Karpas-422 (cell line): Measurements from ENCODE around the gene PARD3B. TPM values are rescaled to one million over a fixed set of nuclear protein-coding genes. Genes with fewer than 3 reads are reported as not detected.

Experiments used
- DNase-seq: peaks from one replicate; pipeline ENCODE4 v3.0.0-alpha.2; 2015
- H2AFZ ChIP-seq: fragments of 200-600 bp; sonication (generic); 2 replicates; pipeline ENCODE4 v1.6.1; 2014; ENCODE audit warnings: antibody characterized with exemption, low read length, mixed read lengths
- H3K27ac ChIP-seq: fragments of 200-600 bp; sonication (generic); 2 replicates; pipeline ENCODE4 v1.5.1; 2014; ENCODE audit warnings: mild to moderate bottlenecking, low read length, moderate library complexity
- H3K27me3 ChIP-seq: fragments of 200-600 bp; sonication (generic); 2 replicates; pipeline ENCODE4 v1.6.1; 2014; ENCODE audit warnings: low read length, mixed read lengths
- H3K36me3 ChIP-seq: fragments of 200-600 bp; sonication (generic); 2 replicates; pipeline ENCODE4 v1.6.1; 2014; ENCODE audit warnings: low read length, mixed read lengths; ENCODE audit not compliant: insufficient read depth
- H3K4me1 ChIP-seq: fragments of 200-600 bp; sonication (generic); 2 replicates; pipeline ENCODE4 v1.6.1; 2014; ENCODE audit warnings: mild to moderate bottlenecking, low read length, mixed read lengths
- H3K4me2 ChIP-seq: fragments of 200-600 bp; sonication (generic); 2 replicates; pipeline ENCODE4 v1.6.1; 2014; ENCODE audit warnings: low read length, low read depth, mild to moderate bottlenecking; ENCODE audit not compliant: poor library complexity, severe bottlenecking
- H3K4me3 ChIP-seq: fragments of 200-600 bp; sonication (generic); 2 replicates; pipeline ENCODE4 v1.5.1; 2014; ENCODE audit warnings: mild to moderate bottlenecking, antibody characterized with exemption, low read length, mixed read lengths
- H3K79me2 ChIP-seq: fragments of 200-600 bp; sonication (generic); 2 replicates; pipeline ENCODE4 v1.6.1; 2014; ENCODE audit warnings: mild to moderate bottlenecking, low read length, mixed read lengths
- H3K9ac ChIP-seq: fragments of 200-600 bp; sonication (generic); 2 replicates; pipeline ENCODE4 v1.6.0; 2014; ENCODE audit warnings: low read length
- H3K9me2 ChIP-seq: fragments of 200-600 bp; sonication (generic), shearing (Covaris generic); replicated peaks from 2 replicates; pipeline ENCODE4 v1.6.0; 2014; ENCODE audit warnings: mild to moderate bottlenecking, low read length, moderate library complexity; ENCODE audit not compliant: insufficient read depth
- H3K9me3 ChIP-seq: fragments of 300-700, 200-600 bp; sonication (generic); 2 replicates; pipeline ENCODE4 v1.6.1; 2014; ENCODE audit warnings: low read length, mixed read lengths
- H4K20me1 ChIP-seq: fragments of 200-600 bp; sonication (generic); 2 replicates; pipeline ENCODE4 v1.6.1; 2014; ENCODE audit warnings: mild to moderate bottlenecking, antibody characterized with exemption, low read length, low read depth; ENCODE audit not compliant: insufficient read depth
- total RNA-seq: library from RNA; depleted of rRNA; stranded (reverse); fragments of >200 nt; shearing (Covaris generic); gene quantifications from 2 replicates; pipeline ENCODE4 v1.2.3, GENCODE V29; 2014; ENCODE audit warnings: low replicate concordance

PARD3B gene
- total RNA-seq, 1 experiment from 2014 or later = not detected

- no peak for DNase-seq
Observed at GRCh38 chr2:205091411-205091810, 546.1 kb downstream of the PARD3B start.

GRCh38 chr2:205094031-205094430 is 548.8 kb downstream of the PARD3B start:
- H2AFZ ChIP-seq = no peak overlapping the region
- H3K4me1 ChIP-seq = no peaks in the 10 kb centered on the region
- H3K9ac ChIP-seq = no peak overlapping the region
- H3K36me3 ChIP-seq = no peaks in the 10 kb centered on the region
- no peak overlapping the region for H3K4me2 ChIP-seq
- H3K9me2 ChIP-seq = no peaks in the 10 kb centered on the region
- no peaks in the 10 kb centered on the region for H3K9me3 ChIP-seq
- no peaks in the 10 kb centered on the region for H3K79me2 ChIP-seq
- H3K27me3 ChIP-seq = no peaks in the 10 kb centered on the region
- no peak overlapping the region for H3K27ac ChIP-seq
- no peak for DNase-seq
- no peak overlapping the region for H3K4me3 ChIP-seq
- no peaks in the 10 kb centered on the region for H4K20me1 ChIP-seq

More at GRCh38 chr2:205091411-205091810, 546.1 kb downstream of the PARD3B start:
- no peaks in the 10 kb centered on the region for H3K4me1 ChIP-seq
- no peaks in the 10 kb centered on the region for H3K79me2 ChIP-seq
- no peak overlapping the region for H3K4me3 ChIP-seq
- H3K4me2 ChIP-seq = no peak overlapping the region
- no peak overlapping the region for H3K27ac ChIP-seq
- H4K20me1 ChIP-seq = no peaks in the 10 kb centered on the region
- H3K27me3 ChIP-seq = no peaks in the 10 kb centered on the region
- no peaks in the 10 kb centered on the region for H3K9me3 ChIP-seq
- H3K9ac ChIP-seq = no peak overlapping the region
- H2AFZ ChIP-seq = no peak overlapping the region
- no peaks in the 10 kb centered on the region for H3K36me3 ChIP-seq
- H3K9me2 ChIP-seq = no peaks in the 10 kb centered on the region

- H4K20me1 ChIP-seq = no peaks in the 10 kb centered on the region
- no peak overlapping the region for H3K4me2 ChIP-seq
- no peaks in the 10 kb centered on the region for H3K9me2 ChIP-seq
- H3K9me3 ChIP-seq = no peaks in the 10 kb centered on the region
- H3K4me1 ChIP-seq = no peaks in the 10 kb centered on the region
- no peaks in the 10 kb centered on the region for H3K36me3 ChIP-seq
- no peaks in the 10 kb centered on the region for H3K79me2 ChIP-seq
- no peak overlapping the region for H3K4me3 ChIP-seq
- no peak overlapping the region for H3K27ac ChIP-seq
- DNase-seq = no peak
- H3K27me3 ChIP-seq = no peaks in the 10 kb centered on the region
- H2AFZ ChIP-seq = no peak overlapping the region
- H3K9ac ChIP-seq = no peak overlapping the region
Observed at GRCh38 chr2:205103699-205104098, 558.4 kb downstream of the PARD3B start.

- DNase-seq = no peak
- H3K9ac ChIP-seq = no peak overlapping the region
- no peaks in the 10 kb centered on the region for H3K36me3 ChIP-seq
- H3K4me3 ChIP-seq = no peak overlapping the region
- no peaks in the 10 kb centered on the region for H3K9me3 ChIP-seq
- H3K27me3 ChIP-seq = no peaks in the 10 kb centered on the region
- H3K27ac ChIP-seq = no peak overlapping the region
- no peaks in the 10 kb centered on the region for H4K20me1 ChIP-seq
- no peaks in the 10 kb centered on the region for H3K9me2 ChIP-seq
- H3K79me2 ChIP-seq = no peaks in the 10 kb centered on the region
- no peaks in the 10 kb centered on the region for H3K4me1 ChIP-seq
- no peak overlapping the region for H2AFZ ChIP-seq
- no peak overlapping the region for H3K4me2 ChIP-seq
Observed at GRCh38 chr2:205107810-205108209, 562.5 kb downstream of the PARD3B start.

- H3K79me2 ChIP-seq = no peaks in the 10 kb centered on the region
- DNase-seq = no peak
- no peak overlapping the region for H3K9ac ChIP-seq
- H4K20me1 ChIP-seq = no peaks in the 10 kb centered on the region
- H3K4me2 ChIP-seq = no peak overlapping the region
- no peaks in the 10 kb centered on the region for H3K9me2 ChIP-seq
- no peak overlapping the region for H2AFZ ChIP-seq
- no peaks in the 10 kb centered on the region for H3K4me1 ChIP-seq
- no peaks in the 10 kb centered on the region for H3K36me3 ChIP-seq
- no peaks in the 10 kb centered on the region; the same call in 1 of the 2 replicates for H3K27me3 ChIP-seq
- H3K4me3 ChIP-seq = no peak overlapping the region
- no peak overlapping the region for H3K27ac ChIP-seq
- H3K9me3 ChIP-seq = no peaks in the 10 kb centered on the region
Observed at GRCh38 chr2:205115511-205115910, 570.2 kb downstream of the PARD3B start.

GRCh38 chr2:205117125-205117524 is 571.9 kb downstream of the PARD3B start:
- no peaks in the 10 kb centered on the region for H3K4me1 ChIP-seq
- no peaks in the 10 kb centered on the region for H3K9me2 ChIP-seq
- H3K9ac ChIP-seq = no peak overlapping the region
- H3K36me3 ChIP-seq = no peaks in the 10 kb centered on the region
- no peaks in the 10 kb centered on the region for H3K9me3 ChIP-seq
- no peak overlapping the region for H2AFZ ChIP-seq
- DNase-seq = no peak
- no peak overlapping the region for H3K27ac ChIP-seq
- no peaks in the 10 kb centered on the region for H3K79me2 ChIP-seq
- H3K27me3 ChIP-seq = no peaks in the 10 kb centered on the region; the same call in 1 of the 2 replicates
- H3K4me2 ChIP-seq = no peak overlapping the region
- H4K20me1 ChIP-seq = no peaks in the 10 kb centered on the region
- H3K4me3 ChIP-seq = no peak overlapping the region

- H3K27me3 ChIP-seq = no peaks in the 10 kb centered on the region; the same call in 1 of the 2 replicates
- H3K9me2 ChIP-seq = no peaks in the 10 kb centered on the region
- H4K20me1 ChIP-seq = no peaks in the 10 kb centered on the region
- H3K36me3 ChIP-seq = no peaks in the 10 kb centered on the region
- no peak overlapping the region for H3K4me3 ChIP-seq
- H3K9ac ChIP-seq = no peak overlapping the region
- no peaks in the 10 kb centered on the region for H3K79me2 ChIP-seq
- H3K4me1 ChIP-seq = no peaks in the 10 kb centered on the region
- H3K27ac ChIP-seq = no peak overlapping the region
- DNase-seq = no peak
- no peak overlapping the region for H3K4me2 ChIP-seq
- no peaks in the 10 kb centered on the region for H3K9me3 ChIP-seq
- H2AFZ ChIP-seq = no peak overlapping the region
Observed at GRCh38 chr2:205119136-205119535, 573.9 kb downstream of the PARD3B start.

GRCh38 chr2:205128726-205129125 is 583.5 kb downstream of the PARD3B start:
- H2AFZ ChIP-seq = no peak overlapping the region

GRCh38 chr2:205129531-205129930 is 584.3 kb downstream of the PARD3B start:
- Histone ChIP-seq H3K36me3 (no peaks in the 10 kb centered on the region), H3K9me3 (no peaks in the 10 kb centered on the region), H3K79me2 (no peaks in the 10 kb centered on the region), H3K4me2 (no peak overlapping the region), H3K9ac (no peak overlapping the region), H3K27me3 (no peaks in the 10 kb centered on the region), H3K9me2 (no peaks in the 10 kb centered on the region), H3K4me1 (no peaks in the 10 kb centered on the region), H2AFZ (no peak overlapping the region), H3K4me3 (no peak overlapping the region), H4K20me1 (no peaks in the 10 kb centered on the region), H3K27ac (no peak overlapping the region)
- no peak for DNase-seq

More at GRCh38 chr2:205128726-205129125, 583.5 kb downstream of the PARD3B start:
- H3K36me3 ChIP-seq = no peaks in the 10 kb centered on the region
- H3K4me3 ChIP-seq = no peak overlapping the region
- H4K20me1 ChIP-seq = no peaks in the 10 kb centered on the region
- H3K27ac ChIP-seq = no peak overlapping the region
- H3K79me2 ChIP-seq = no peaks in the 10 kb centered on the region
- no peaks in the 10 kb centered on the region for H3K9me3 ChIP-seq
- no peaks in the 10 kb centered on the region for H3K27me3 ChIP-seq
- DNase-seq = no peak
- no peak overlapping the region for H3K4me2 ChIP-seq
- H3K4me1 ChIP-seq = no peaks in the 10 kb centered on the region
- no peaks in the 10 kb centered on the region for H3K9me2 ChIP-seq
- no peak overlapping the region for H3K9ac ChIP-seq
